ENCODE data around the gene RBFOX2.

The RBFOX2 gene

DNA sequence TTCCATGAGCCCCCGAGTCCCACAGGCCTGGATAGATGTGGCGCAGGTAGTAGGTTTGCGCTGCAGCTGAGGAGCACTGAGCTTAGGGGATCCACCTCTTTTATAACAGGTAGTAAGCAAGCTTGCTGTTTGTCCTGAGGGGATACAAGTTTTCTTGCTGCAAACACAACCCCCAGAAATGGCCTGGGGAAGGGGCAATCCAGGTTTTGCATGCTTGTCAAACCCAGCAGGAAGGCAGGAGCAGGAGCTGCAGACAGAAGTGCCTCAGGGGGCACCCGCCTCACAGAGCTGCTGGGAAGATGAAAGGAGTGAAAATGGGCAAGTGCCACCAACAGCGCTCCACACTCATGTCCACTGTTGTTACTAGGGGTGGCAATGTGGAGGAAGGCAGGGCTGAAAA, 292.5 kb downstream of the RBFOX2 start:
- Histone ChIP-seq H3K27ac (ENCODE audit: low read depth, low read length) (no peak overlapping the region), H3K36me3 (ENCODE audit: control insufficient read depth, insufficient read depth, low read length) (no peaks in the 10 kb centered on the region), H3K4me3 (ENCODE audit: low read length) (no peak overlapping the region), H3K9ac (ENCODE audit: low read length) (no peak overlapping the region), H3K4me1 (ENCODE audit: control insufficient read depth, insufficient read depth, low read length) (no peaks in the 10 kb centered on the region), H3K27me3 (ENCODE audit: control insufficient read depth, insufficient read depth, low read length) (no peaks in the 10 kb centered on the region)

- no peaks in the 10 kb centered on the region for H3K36me3 ChIP-seq (ENCODE audit: control insufficient read depth, insufficient read depth, low read length)
- H3K9ac ChIP-seq (ENCODE audit: low read length), result no peak overlapping the region
- H3K27ac ChIP-seq (ENCODE audit: low read depth, low read length), result no peak overlapping the region
- H3K27me3 ChIP-seq (ENCODE audit: control insufficient read depth, insufficient read depth, low read length), result no peaks in the 10 kb centered on the region
- H3K4me3 ChIP-seq (ENCODE audit: low read length), result no peak overlapping the region
- no peaks in the 10 kb centered on the region for H3K4me1 ChIP-seq (ENCODE audit: control insufficient read depth, insufficient read depth, low read length)
Measured at GRCh38 chr22:35735542-35735941, 293.1 kb downstream of the RBFOX2 start.

DNA sequence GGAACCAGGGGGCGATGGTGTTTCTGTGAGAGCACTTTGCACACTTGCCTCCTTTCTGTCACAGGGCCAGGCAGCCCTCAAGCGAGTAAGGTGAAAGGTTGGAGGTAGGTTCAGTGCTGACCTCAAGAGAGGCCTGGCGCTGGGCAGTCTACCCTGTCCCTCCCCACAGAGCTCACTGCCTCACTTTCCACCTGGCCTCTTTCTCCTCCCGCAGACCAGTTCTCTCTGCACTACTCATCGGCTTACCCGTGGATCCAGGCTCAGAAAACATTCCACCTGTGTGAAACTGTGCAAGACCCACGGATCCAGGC, 294.2 kb downstream of the RBFOX2 start:
- Histone ChIP-seq H3K27ac (ENCODE audit: low read depth, low read length) (no peak overlapping the region), H3K4me3 (ENCODE audit: low read length) (no peak overlapping the region), H3K9ac (ENCODE audit: low read length) (no peak overlapping the region), H3K36me3 (ENCODE audit: control insufficient read depth, insufficient read depth, low read length) (no peaks in the 10 kb centered on the region), H3K27me3 (ENCODE audit: control insufficient read depth, insufficient read depth, low read length) (no peaks in the 10 kb centered on the region), H3K4me1 (ENCODE audit: control insufficient read depth, insufficient read depth, low read length) (no peaks in the 10 kb centered on the region)

DNA sequence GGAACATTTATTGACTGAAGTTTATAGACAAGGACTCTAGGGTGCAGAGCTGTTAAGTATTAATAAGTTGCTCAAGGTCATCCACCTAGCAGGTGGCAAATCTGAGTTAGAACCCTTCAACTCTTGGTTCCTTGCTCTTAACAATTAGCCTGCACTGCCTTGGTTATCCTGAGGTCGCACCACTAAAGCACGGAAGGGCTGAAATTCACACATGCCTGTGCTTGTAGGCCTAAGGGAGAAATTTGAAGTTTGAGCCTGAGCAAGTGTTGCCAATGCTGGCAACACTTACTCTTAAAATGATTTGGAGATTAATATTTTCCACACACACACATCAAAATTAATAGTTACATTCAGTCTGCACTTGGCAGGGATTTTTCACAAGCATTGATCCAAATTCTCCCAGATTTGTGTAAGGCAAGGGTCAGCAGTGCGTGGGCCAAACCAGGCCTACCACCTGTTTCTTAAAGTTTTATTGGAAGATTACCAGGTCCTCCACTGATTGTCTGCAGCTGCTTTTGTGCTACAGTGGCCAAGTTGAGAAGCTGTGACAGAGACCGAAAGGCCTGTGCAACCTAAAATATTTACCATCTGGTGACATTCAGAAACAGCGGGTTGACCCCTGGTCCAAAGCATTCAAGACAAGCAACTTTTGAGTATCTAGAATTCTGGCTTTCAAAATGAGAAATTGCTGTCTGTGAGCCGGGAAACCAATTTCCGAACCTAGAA, 294.7 kb downstream of the RBFOX2 start:
- H3K4me1 ChIP-seq (ENCODE audit: control insufficient read depth, insufficient read depth, low read length), result no peaks in the 10 kb centered on the region
- H3K36me3 ChIP-seq (ENCODE audit: control insufficient read depth, insufficient read depth, low read length), result no peaks in the 10 kb centered on the region
- H3K4me3 ChIP-seq (ENCODE audit: low read length), result no peak overlapping the region
- H3K27ac ChIP-seq (ENCODE audit: low read depth, low read length), result no peak overlapping the region
- no peak overlapping the region for H3K9ac ChIP-seq (ENCODE audit: low read length)
- no peaks in the 10 kb centered on the region for H3K27me3 ChIP-seq (ENCODE audit: control insufficient read depth, insufficient read depth, low read length)

DNA sequence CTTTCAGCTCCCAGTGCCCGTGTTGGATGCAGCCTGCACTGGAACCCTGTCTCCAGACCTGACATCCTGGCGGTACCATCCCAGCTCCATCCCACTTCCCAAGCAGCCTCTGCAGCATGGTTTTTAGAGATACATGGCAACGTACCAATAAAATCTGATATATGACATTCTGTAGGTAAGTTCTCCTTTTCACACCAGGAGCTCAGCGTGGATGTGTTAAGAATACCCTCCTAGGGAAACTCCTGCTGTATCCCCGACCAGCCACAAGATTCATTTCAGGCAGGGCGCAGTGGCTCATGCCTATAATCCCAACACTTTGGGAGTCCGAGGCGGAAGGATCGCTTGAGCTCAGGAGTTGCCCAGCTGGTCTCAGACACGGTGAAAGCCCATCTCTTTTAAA, 295.6 kb downstream of the RBFOX2 start:
- no peaks in the 10 kb centered on the region for H3K4me1 ChIP-seq (ENCODE audit: control insufficient read depth, insufficient read depth, low read length)
- no peak overlapping the region for H3K27ac ChIP-seq (ENCODE audit: low read depth, low read length)
- no peaks in the 10 kb centered on the region for H3K36me3 ChIP-seq (ENCODE audit: control insufficient read depth, insufficient read depth, low read length)
- no peak overlapping the region for H3K4me3 ChIP-seq (ENCODE audit: low read length)
- H3K9ac ChIP-seq (ENCODE audit: low read length), result no peak overlapping the region
- no peaks in the 10 kb centered on the region for H3K27me3 ChIP-seq (ENCODE audit: control insufficient read depth, insufficient read depth, low read length)

DNA sequence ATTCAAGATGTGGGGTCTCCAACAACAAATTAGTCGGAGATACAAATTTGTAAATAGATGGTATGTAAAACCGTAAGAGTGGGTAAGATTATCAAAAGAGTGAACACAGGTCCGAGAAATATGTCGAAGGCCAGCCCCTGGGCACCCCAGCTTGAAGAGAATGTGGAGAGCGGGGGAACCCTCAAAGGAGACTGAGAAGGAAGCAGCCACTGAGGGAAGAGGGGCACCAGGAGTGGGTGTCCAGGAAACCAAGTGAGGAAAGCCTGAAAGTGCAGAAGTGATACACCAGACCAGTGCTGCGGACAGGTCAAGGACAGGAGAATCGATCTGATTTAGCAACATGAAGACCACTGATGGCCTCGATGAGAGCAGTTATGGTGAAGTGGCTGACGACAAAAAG, 296.5 kb downstream of the RBFOX2 start:
- no peak overlapping the region for H3K4me3 ChIP-seq (ENCODE audit: low read length)
- no peak overlapping the region for H3K27ac ChIP-seq (ENCODE audit: low read depth, low read length)
- H3K36me3 ChIP-seq (ENCODE audit: control insufficient read depth, insufficient read depth, low read length), result no peaks in the 10 kb centered on the region
- H3K4me1 ChIP-seq (ENCODE audit: control insufficient read depth, insufficient read depth, low read length), result no peaks in the 10 kb centered on the region
- H3K9ac ChIP-seq (ENCODE audit: low read length), result no peak overlapping the region
- H3K27me3 ChIP-seq (ENCODE audit: control insufficient read depth, insufficient read depth, low read length), result no peaks in the 10 kb centered on the region

DNA sequence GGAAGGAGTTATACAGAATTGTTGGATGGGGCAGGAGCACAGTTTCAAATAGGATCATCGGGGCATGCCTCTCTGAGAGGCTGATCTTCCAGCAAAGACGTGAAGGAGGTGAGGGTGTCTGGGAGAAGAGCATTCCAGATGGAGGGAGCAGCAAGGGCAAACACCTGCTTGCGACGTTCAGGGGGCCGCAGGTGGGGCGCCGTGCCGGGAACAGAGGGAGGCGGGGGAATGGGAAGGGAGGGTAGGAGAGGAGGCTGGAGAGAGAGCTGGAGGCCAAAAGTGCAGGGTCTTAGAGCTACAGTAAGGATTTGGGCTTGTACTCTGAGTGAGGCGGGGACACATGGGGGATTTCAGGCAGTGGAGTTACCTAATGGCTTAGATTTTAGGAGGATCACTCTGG, 297.3 kb downstream of the RBFOX2 start:
- Histone ChIP-seq H3K36me3 (ENCODE audit: control insufficient read depth, insufficient read depth, low read length) (no peaks in the 10 kb centered on the region), H3K27ac (ENCODE audit: low read depth, low read length) (no peak overlapping the region), H3K27me3 (ENCODE audit: control insufficient read depth, insufficient read depth, low read length) (no peaks in the 10 kb centered on the region), H3K4me3 (ENCODE audit: low read length) (no peak overlapping the region), H3K4me1 (ENCODE audit: control insufficient read depth, insufficient read depth, low read length) (no peaks in the 10 kb centered on the region), H3K9ac (ENCODE audit: low read length) (no peak overlapping the region)

DNA sequence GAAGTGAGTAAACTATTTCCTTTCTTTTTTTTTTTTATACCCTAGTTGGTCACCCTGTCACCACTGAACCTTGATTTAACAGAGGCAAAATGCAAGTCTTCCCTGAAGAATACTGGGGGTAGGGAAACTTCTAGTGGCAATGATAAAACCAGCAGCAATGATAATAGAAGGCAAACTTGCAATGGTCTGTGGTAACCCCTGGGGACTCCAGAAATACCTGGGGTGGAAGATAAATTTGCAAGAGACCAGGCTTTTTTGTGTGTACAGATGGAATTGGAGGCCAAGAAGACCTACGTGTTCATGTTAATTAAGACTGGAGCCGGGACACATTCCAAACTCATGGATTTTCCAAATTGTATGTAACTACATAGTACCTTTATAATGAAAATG, 299.3 kb downstream of the RBFOX2 start:
- H3K36me3 ChIP-seq (ENCODE audit: control insufficient read depth, insufficient read depth, low read length), result no peaks in the 10 kb centered on the region
- no peak overlapping the region for H3K9ac ChIP-seq (ENCODE audit: low read length)
- H3K27ac ChIP-seq (ENCODE audit: low read depth, low read length), result no peak overlapping the region
- no peaks in the 10 kb centered on the region for H3K4me1 ChIP-seq (ENCODE audit: control insufficient read depth, insufficient read depth, low read length)
- no peak overlapping the region for H3K4me3 ChIP-seq (ENCODE audit: low read length)
- H3K27me3 ChIP-seq (ENCODE audit: control insufficient read depth, insufficient read depth, low read length), result no peaks in the 10 kb centered on the region

DNA sequence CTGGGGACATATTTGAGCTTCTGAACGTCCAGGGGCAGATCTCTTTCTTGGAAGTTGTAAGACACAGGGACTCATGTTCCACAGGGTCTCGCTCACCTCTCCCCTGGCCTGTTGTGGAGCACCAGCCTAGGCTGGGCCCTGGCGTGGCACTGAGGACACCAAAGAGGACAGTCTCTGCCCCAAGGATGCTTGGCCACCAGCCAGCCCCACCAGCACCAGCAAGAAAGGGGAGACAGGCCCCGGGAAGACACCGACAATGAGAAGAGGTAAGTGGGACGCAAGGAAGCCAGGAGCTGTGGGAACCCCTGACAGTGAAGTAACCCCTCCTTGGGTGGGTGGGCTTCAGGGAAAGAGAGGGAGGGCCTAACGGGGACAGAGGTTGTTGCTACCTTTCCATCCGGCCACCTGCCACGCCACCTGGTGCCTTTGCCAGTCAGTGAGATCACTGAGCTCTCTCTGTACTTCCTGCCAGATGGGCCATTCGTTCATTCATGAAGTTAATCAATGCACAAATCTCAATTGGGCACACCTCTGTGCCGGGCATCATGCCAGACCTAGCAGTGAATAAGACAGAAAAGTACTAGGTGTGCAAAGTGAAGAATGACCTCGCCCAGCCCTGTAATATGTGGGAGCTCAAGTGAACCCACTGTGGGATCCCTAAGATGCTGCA, 299.9 kb downstream of the RBFOX2 start:
- Histone ChIP-seq H3K36me3 (ENCODE audit: control insufficient read depth, insufficient read depth, low read length) (no peaks in the 10 kb centered on the region), H3K27ac (ENCODE audit: low read depth, low read length) (no peak overlapping the region), H3K27me3 (ENCODE audit: control insufficient read depth, insufficient read depth, low read length) (no peaks in the 10 kb centered on the region), H3K4me3 (ENCODE audit: low read length) (no peak overlapping the region), H3K4me1 (ENCODE audit: control insufficient read depth, insufficient read depth, low read length) (no peaks in the 10 kb centered on the region), H3K9ac (ENCODE audit: low read length) (no peak overlapping the region)

DNA sequence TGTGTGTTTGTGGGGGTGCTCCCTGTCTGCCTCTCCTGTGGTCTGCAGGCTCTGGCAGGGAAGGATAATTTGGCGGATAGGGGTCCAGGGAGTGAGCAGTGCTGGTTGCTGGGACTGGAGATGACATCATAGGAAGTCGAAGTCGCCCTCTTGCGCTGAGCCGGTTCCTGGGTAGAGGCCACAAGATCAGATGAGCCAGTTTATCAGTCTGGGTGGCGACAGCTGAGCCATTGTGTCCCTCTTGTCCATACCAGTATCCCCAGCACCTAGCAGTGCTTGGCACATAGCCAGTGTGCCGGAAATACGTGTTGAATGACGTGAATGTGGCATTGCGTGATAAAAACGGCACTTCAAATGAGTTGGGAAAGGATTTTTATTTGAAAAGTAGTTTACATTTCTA, 301.2 kb downstream of the RBFOX2 start:
- no peak overlapping the region for H3K27ac ChIP-seq (ENCODE audit: low read depth, low read length)
- H3K9ac ChIP-seq (ENCODE audit: low read length), result no peak overlapping the region
- no peaks in the 10 kb centered on the region for H3K4me1 ChIP-seq (ENCODE audit: control insufficient read depth, insufficient read depth, low read length)
- H3K36me3 ChIP-seq (ENCODE audit: control insufficient read depth, insufficient read depth, low read length), result no peaks in the 10 kb centered on the region
- no peaks in the 10 kb centered on the region for H3K27me3 ChIP-seq (ENCODE audit: control insufficient read depth, insufficient read depth, low read length)
- no peak overlapping the region for H3K4me3 ChIP-seq (ENCODE audit: low read length)

DNA sequence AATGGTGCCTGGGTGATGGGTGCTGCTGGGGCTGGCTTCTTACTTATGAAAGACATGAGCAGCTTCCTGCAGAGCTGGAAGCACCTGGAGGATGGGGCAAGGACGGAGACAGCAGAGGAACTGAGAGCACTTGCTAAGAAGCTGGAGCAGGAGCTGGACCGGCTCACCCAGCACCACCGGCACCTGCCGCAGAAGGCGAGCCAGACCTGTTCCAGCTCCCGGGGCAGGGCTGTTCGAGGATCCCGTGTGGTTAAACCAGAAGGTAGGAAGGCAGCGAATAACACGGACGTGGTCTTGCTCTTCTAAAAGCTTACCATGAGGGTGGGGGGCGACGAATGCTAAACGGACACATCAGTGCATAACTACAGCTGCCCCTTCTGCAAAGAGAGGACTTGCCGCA, 301.7 kb downstream of the RBFOX2 start:
- Histone ChIP-seq H3K9ac (ENCODE audit: low read length) (no peak overlapping the region), H3K27ac (ENCODE audit: low read depth, low read length) (no peak overlapping the region), H3K4me1 (ENCODE audit: control insufficient read depth, insufficient read depth, low read length) (no peaks in the 10 kb centered on the region), H3K4me3 (ENCODE audit: low read length) (no peak overlapping the region), H3K27me3 (ENCODE audit: control insufficient read depth, insufficient read depth, low read length) (no peaks in the 10 kb centered on the region), H3K36me3 (ENCODE audit: control insufficient read depth, insufficient read depth, low read length) (no peaks in the 10 kb centered on the region)

- Histone ChIP-seq H3K9ac (ENCODE audit: low read length) (no peak overlapping the region), H3K27ac (ENCODE audit: low read depth, low read length) (no peak overlapping the region), H3K27me3 (ENCODE audit: control insufficient read depth, insufficient read depth, low read length) (no peaks in the 10 kb centered on the region), H3K36me3 (ENCODE audit: control insufficient read depth, insufficient read depth, low read length) (no peaks in the 10 kb centered on the region), H3K4me1 (ENCODE audit: control insufficient read depth, insufficient read depth, low read length) (no peaks in the 10 kb centered on the region), H3K4me3 (ENCODE audit: low read length) (no peak overlapping the region)
Measured at GRCh38 chr22:35726398-35726797, 302.2 kb downstream of the RBFOX2 start.

DNA sequence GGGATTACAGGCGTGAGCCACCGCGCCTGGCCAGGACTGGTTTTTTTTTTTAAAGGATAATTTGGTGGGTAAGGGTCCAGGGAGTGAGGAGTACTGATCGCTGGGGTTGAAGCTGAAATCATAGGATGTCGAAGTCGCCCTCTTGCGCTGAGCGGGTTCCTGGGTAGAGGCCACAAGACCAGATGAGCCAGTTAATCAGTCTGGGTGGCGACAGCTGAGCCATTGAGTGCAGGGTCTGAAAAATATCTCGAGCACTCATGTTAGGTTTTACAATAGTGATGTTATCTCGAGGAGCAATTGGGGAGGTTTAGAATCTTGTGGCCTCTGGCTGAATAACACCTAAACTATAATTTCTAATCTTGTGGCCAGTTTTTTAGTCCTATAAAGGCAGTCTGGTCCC, 303.1 kb downstream of the RBFOX2 start:
- Histone ChIP-seq H3K27me3 (ENCODE audit: control insufficient read depth, insufficient read depth, low read length) (no peaks in the 10 kb centered on the region), H3K4me1 (ENCODE audit: control insufficient read depth, insufficient read depth, low read length) (no peaks in the 10 kb centered on the region), H3K4me3 (ENCODE audit: low read length) (no peak overlapping the region), H3K36me3 (ENCODE audit: control insufficient read depth, insufficient read depth, low read length) (no peaks in the 10 kb centered on the region), H3K9ac (ENCODE audit: low read length) (no peak overlapping the region), H3K27ac (ENCODE audit: low read depth, low read length) (no peak overlapping the region)
